HG03108 (cell line): Measurements from ENCODE around the gene GSTA2.
"Not testable (repeated sequence)": the region's sequence is repeated elsewhere in the genome, so short reads cannot be mapped to it uniquely, and the experiment has no call there.

Experiments
- ATAC-seq: cut with Tn5 transposase; IDR thresholded peaks from one replicate; pipeline ENCODE4 v1.9.1; 2021; ENCODE audit warnings: moderate library complexity; ENCODE audit not compliant: unreplicated experiment

The GSTA2 gene

DNA sequence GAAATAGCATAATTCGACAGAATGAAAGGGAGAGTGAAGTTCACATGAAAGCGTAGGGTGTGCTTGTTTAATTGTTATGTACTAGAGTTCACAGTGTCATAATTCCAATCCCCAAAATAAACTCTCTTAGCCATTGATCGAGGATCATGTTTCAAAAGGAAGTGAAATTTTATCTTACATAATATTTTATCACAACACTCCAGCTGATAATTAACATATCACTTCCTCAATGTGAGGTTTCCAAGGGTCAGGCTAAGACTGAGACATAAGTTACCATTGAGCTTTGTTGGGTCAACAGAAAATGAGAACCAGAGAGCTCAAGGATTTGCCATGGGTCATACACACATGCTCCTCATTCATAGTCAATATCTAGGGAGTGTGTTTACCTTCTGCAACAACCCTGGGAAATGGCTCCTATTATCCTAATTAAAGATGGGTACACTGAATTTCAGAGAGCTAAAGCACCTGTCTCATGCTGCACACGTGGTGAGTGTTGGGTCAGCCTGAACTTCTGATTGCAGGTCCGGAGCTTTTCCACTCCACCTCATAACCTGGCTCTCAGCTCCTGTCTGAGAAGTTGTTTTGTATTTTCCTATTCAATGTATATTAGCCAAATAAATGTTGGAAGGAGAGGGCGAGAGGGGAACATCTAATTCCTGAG, 3.0 kb downstream of the GSTA2 start:
- no peak for ATAC-seq

DNA sequence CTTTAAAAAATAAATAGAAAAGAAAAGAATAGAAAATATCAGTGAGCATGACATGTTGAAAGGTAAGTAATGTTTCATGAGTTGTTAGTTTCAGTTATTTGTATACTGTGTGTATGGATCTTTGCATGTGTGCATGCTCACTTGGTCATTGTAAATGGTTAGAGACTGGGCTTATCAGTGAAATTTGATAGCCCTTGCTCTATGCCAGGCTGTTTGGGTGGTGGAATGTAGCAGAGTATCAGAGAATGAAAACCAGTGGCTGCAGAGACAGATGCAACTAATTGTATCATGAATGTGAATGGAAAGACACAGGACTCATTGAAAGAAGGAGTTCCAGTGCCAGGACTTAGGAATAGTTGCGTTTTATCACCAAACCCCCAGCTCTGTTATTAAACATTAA, 4.2 kb downstream of the GSTA2 start:
- no peak for ATAC-seq

DNA sequence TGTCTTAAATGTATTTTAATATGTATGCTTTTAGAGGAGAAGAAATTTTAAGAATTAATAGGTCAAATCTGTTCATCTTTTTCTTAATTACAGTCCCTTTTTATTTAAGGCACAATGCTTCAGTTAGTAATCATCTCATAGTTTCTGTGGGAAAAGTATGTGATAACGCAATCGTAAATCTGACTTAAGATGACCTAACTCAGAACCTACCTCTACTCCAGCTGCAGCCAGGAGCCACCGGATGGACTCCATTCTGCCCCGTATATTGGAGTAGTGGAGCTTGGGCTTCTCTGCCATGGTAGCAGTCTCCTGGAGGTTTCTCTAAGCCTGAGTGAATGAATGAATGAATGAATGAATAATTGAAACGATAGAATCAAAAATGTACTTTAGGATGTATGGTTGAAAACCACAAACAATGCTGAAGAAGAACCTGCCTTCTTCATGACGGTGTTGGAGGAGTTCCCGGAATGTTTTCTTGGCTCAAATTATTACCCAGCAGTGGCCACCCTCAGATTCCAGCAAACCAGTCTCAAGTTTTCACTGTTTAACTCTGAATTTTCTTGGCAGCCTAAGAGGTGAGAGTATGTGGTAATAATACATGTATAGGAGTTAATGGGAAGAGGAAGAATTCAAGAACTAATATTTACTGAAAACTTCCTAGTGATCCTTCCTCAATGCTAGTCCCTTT, 5.5 kb downstream of the GSTA2 start:
- not testable (repeated sequence) for ATAC-seq

DNA sequence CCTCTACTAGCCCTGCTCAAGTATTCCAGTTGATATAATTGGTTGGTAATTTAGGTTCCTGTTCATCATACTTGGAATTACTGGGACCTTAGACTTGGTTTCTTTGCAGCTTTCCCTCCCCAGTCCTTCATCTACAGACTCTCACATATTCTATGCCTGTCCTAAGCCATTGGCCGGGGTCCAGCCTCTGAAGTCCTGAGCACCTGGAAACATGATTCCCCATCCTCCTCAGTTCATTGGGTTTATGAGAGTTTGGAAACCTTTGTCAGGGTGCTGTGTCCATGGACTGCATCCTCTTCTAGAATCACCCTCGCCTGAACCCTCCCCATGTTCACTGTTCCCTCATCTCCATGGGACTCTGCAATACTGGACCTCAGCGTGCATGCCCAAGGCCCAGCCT, 8.8 kb downstream of the GSTA2 start:
- ATAC-seq = no peak

DNA sequence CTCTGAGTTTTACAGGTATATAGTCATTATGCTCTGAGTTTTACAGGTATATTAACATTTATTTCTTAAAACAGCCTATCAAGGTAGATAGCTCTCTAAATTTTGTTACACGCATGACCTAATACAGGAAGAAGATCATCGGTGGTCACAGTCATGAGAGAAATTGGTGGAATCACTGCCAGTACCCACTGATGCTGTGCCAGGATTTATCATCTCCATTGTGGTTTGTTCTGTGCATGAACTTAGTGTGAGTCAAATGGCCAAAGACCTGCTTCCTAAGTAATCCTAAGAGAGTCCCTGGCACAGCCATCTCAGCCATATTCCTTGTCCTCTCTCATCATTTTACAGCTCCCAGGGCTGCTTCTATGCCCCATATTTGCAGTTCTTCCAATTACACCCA, 10.1 kb downstream of the GSTA2 start:
- not testable (repeated sequence) for ATAC-seq

DNA sequence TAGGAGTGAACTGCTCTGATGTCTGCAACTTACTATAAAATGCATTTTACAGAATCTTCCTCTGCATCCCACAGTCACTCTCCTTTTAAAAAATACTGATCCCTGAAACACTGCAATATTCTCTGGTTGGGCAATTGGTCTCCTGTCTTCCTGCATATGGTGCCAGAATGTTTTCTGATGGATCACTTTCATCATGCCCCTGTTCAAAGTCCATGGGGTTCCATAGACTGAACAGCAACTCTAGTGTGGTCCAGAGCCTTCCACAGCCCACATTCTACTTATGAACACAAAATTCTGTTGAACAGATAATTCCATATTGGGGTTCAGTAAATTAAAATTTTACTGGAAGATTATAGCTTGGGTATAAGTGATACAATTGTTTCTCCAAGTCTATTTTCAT, 11.0 kb downstream of the GSTA2 start:
- no peak for ATAC-seq

DNA sequence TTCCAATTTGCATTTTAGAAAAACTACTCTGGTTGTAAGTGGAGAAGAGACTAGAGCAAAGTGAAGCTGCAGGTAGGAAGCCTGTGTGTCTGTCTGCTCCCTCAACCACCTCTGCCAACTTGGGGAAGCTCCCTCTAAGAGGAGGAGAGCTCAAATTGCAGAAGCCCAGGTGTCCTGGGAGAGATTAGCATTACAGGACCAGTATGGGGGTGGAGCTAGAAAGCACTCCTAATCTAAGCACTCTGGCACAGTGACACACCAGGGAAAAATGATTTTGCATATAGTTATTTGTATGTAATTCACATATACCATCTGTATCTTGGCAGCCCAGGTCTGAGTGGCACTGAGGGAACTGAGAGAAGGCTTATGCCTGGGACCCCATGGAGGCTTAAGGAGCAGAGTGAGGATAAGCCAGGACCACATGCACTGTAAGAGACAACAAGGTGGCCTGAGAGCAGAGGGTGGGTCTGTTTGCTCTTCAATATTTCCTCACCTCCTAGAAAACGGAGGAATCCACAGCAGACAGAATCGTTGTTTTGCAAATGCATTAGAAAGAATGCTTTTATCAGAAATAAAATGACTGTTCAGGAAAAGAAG, 13.6 kb downstream of the GSTA2 start:
- no peak for ATAC-seq

DNA sequence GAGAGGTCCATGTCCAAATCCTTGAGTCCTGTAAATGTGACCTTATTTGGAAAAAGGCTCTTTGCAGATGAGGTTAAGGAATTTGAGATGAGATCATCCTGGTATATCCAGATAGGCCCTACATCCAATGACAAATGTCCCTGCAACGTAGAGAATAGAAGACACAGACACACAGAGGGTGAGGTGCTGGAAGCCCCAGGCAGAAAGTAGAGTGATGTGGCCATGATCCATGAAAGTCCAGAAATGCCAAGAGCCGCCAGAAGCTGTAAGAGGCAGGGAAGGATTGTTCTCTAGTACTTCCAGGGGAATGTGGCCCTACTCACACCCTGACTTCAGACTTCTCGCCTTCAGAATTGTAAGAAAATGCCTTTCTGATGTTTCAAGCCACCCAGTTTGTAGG, 16.0 kb downstream of the GSTA2 start:
- ATAC-seq = not testable (repeated sequence)

DNA sequence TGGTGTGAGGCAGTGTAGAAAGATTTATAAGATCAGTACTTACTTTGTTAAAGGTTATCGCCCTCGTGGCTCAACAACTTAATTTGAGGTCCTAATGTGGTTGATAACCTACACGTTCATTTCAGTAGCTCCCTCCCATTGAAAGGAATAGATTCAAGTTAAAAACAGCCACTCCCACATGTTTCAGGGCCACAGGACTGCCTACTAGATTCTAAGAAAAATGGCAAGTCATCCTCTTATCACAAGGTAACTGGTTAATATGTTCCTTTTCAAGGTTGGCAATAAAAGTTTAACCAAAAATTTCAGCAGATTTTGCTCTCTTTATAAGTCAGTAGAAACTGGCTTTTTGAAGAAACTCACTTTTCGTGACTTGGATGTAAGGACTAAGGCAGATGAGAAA, 17.1 kb downstream of the GSTA2 start:
- no peak for ATAC-seq

DNA sequence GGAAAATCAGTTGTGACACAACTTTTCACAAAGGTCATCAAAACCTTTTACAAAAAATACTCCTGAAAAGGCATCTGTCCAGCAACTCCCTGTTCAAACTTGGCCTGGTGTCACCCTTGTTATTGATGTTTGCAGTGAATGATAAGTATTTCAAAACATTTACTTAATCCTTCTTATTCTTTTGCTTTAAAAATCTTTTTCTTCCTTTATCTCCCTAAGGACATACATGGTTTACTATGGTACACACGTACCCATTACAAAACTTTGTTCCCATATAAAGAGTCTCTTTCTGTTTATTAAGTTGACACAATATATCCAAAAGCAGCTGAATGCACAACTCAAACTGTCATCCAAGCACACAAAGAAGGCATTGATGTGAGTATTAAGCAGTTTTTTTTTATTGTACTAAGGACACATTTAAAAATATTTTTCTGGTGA, 17.5 kb downstream of the GSTA2 start:
- ATAC-seq = no peak

DNA sequence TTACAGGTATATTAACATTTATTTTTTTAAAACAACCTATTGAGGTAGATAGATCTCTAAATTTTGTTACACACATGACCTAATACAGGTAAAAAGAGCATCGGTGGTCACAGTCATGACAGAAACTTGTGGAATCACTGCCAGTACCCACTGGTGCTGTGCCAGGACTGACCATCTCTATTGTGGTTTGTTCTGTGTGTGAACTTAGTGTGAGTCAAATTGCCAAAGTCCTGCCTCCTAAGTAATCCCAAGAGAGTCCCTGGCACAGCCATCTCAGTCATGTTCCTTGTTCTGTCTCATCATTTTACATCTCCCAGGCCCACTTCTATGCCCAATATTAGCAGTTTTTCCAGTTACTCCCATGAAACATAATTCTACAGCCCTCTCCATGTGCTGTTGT, 21.4 kb downstream of the GSTA2 start:
- ATAC-seq = no peak

DNA sequence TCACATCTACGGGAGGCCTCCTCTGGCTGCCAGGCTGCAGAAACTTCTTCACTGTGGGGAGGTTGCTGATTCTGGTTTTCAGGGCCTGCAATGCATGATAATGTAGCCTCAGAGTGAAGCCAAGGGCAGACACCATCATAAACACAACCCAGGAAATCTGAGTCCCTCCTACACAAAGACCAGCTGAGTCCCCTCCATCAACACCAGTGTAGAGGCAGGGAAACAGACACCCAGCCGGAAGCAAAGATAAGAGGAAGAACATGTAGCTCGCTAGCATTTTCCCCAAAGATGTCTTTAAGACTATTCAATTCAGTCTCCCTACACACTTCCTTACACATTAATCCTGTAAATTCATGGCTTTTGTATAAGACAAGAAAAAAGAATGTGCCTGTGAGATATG, 23.6 kb downstream of the GSTA2 start:
- no peak for ATAC-seq

DNA sequence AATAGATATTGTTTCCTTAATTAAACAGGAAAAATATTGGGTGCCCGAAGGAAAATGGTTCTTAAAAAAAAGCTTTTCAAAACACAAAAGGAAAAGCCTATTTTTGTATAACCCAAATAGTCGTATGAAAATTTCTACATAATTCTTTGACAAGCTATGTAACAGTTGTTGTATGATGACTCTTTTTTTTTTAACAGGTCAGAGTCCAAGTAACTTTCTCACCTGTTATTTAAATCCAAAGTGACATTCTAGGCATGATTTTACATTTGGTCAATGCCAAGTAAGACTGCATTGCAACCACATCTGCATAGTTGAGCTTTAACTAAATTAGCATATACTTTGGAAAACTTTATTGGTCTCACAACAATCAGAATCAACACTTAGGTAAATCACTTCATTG, 24.1 kb downstream of the GSTA2 start:
- ATAC-seq = no peak

DNA sequence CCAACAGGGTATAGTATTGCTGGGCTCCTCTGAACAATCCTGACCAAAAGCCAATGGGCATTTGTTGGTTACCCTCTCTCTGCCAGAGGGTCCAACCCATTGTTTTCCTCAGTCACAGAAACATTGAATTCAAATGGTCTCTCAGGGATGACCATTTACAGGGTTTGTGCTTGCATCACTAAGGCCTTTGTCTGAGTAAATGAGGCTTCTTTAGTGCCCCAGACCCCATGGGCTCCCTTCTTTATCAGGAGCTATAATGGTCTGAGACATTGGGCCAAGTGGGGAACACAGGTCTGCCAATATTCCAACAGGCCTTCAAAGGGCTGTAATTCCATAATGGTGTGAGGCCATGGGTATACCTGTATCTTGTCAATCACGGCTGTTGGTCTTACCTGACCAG, 27.1 kb downstream of the GSTA2 start:
- no peak for ATAC-seq

DNA sequence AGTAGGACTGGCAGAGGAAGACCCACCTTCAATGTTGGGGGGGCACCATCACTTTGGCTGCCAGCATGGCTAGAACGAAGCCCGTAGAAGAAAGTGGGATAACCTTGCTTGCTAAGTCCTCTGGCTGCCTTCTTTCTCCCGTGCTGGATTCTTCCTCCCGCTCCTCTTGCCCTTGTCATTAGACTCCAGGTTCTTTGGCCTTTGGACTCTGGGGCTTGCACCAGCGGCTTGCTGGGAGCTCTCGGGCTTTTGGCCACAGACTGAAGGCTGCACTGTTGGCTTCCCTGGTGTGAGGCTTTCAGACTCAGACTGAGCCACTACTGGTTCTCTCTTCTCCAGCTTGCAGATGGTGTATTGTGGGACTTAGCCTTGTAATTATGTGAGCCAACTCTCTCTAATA, 28.2 kb downstream of the GSTA2 start:
- no peak for ATAC-seq

DNA sequence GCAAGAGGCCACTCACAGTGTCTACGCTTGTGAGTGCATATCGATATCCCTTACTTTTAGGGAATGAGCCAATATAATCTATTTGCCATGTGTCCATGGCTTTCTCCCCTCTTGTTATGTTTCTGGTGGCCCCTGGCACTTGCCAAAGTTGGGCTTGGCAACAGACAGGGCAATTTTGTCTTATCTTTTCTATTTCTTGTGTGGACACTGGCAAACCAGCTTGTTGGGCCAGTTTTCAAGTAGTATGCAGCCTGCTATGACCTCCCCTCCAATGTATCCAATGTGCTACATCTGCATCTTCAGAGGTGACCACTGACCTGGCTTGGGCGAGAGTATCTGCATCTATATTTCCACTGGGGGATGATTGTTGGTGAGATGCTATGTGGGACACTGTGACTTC, 29.2 kb downstream of the GSTA2 start:
- ATAC-seq = no peak

DNA sequence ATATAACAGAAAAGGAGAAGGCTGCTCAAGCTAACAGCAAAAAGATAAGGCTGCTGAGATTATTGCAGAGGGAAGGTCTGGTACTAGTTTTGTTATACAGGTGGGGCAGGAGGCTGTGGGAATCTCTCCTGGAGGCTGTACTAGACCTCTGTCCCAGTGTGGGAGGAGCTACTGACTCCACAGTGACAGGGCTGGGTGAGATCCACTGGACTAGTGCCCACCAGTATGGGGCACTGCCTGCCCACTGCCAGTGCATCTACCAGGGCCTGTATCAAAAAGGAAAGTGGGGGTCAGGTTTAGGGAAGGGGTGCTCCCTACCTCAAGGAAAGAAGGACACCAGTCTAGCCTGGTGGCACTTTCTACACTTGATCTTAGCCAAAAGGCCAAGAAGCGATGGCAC, 30.1 kb downstream of the GSTA2 start:
- no peak for ATAC-seq

DNA sequence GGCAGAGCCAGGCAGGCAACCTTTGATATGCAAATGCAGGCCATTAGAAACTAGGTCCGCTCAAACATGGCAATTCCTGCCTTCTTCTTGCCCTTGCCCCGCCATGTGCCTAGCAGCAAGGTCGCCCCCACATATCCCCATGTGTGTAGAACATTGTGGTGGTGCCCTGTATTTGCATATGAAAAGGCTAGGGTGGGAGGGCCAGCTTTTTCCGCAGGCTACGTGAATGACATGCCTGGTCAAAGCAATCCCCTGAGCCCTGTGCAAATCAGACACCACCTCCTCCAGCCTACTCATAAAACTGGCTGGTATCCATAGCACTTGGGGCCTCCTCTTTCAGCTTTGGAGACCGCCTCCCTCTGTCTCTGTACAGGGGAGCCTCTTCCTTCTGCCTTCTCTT, 31.6 kb downstream of the GSTA2 start:
- no peak for ATAC-seq

DNA sequence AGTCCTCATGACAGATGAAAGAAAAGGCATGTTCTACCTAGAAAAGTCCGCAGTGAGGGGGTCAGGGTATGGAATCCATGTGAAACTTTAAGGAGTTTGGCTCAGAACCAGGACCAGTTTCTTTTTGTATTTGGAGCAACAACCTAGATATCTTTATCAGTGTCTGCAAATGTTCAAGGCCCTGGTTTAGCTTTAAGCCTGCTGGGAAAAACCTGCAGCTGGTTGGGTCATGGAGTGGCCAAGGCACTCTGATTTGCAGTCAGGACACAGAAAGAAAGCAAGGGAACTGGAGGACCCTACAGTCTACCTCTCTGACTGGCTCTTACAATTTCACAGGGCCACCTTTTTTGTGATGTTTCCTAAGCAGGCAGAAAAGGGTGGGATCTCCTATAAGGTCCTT, 33.7 kb downstream of the GSTA2 start:
- no peak for ATAC-seq

DNA sequence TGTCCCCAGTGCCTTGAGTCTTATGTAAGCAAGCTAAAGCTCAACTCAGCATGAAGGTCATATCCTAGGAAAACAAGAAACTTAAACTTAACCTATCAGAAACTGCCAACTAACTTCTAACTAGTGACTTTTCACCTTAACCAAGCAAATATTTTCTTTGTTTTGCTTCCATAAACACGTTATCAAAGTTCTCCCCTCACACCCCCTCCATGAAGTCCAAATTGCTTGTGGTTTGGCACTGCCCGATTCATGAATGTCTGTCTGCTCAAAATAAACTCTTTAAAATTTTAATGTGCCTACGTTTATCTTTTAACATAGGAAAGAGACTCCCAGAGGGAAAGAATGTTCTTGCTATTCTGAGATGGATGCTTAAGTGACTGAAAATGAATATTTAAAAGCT, 34.9 kb downstream of the GSTA2 start:
- ATAC-seq = no peak

DNA sequence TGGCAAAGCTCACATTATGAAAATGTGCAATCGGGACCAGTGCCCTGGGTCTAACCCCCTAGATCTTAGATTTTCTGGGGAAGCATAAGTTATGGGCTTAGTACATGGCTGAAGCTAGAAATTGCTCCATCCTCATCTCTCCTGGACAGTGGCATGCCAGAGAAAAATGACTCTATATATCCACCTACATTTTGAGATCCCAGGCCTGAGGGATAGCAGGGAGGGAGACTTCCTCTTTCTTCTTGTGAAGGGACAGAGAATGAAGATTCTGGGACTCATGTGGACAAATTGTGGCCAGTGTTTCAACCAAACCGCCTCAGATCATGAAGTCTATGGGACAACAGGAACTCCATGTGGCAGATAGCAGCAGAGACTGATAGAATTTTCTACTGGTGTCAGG, 35.4 kb downstream of the GSTA2 start:
- no peak for ATAC-seq

DNA sequence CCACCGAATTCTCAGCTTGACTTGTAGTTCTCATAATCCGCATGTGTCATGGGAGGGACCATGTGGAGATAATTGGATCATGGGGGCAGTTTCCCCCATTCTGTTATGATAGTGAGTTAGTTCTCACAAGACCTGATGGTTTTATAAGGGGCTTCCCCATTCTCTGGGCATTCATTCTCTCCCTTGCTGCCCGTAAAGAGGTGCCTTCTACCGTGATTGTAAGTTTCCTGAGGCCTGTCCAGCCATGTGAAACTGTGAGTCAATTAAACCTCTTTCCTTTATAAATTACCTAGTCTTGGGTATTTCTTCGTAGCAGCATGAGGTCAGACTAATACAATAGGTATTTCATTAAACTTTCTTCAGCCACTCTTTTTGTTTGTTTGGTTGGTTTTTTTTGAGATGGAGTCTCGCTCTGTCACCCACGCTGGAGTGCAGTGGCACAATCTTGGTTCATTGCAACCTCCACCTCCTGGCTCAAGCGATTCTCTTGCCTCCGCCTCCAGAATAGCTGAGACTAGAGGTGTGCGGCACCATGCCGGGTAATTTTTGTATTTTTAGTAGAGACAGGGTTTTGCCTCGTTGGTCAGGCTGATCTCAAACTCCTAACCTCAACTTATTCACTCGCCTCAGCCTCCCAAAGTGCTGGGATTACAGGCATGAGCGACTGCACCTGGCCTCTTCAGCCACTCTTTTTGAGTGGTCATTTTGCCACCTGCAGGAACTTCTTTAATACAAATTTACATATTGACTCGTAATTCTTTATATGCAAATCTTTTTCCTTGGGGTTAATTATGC, 36.3 kb downstream of the GSTA2 start:
- ATAC-seq = no peak
